Right ventricle myocardium superior (tissue), 1 donor: ENCODE data around the gene RAB11FIP4. TPM values are rescaled to one million over a fixed set of nuclear protein-coding genes. Genes with fewer than 3 reads are reported as not detected.

Experiments used
- ATAC-seq: fragments of 200-7000 bp; cut with Tn5 transposase; one replicate; pipeline ENCODE4 v1.9.1; 2020; ENCODE audit warnings: mild to moderate bottlenecking; ENCODE audit not compliant: poor library complexity
- DNase-seq: peaks from one replicate; pipeline ENCODE4 v3.0.0-alpha.2; 2020
- intact Hi-C: fragments of 100-400 bp; cut with DNase I; formaldehyde crosslinking; loops from one replicate; pipeline ENCODE4 v1.11.2; 2022
- total RNA-seq: library from RNA; stranded (reverse); fragmentation: NEBNext Ultra II Directional; extraction: Animal tissue kit (Norgen Biotek cat#: 25700); gene quantifications from one replicate; pipeline ENCODE4 v1.2.1, GENCODE V29; 2021
- donor health status: DM: no; HTN: yes; CAD: no; lungs with severe emphysema.

Gene RAB11FIP4
- total RNA-seq, 1 donor from 2014 or later = 12.0 TPM

GRCh38 chr17:31400481-31400950 lies 9.0 kb downstream of the RAB11FIP4 start:
- DNase-seq (no peak), ATAC-seq (no peak)
- intact Hi-C loops = no loop called here

GRCh38 chr17:31401456-31402254 lies 10.2 kb downstream of the RAB11FIP4 start:
- no peak for ATAC-seq
- intact Hi-C loops = no loop called here
- DNase-seq = no peak

GRCh38 chr17:31404028-31404949 lies 12.8 kb downstream of the RAB11FIP4 start:
- DNase-seq (no peak), ATAC-seq (no peak)
- intact Hi-C loops = no loop called here

- intact Hi-C loops = no loop called here
- no peak for DNase-seq
- no peak for ATAC-seq
These were observed 14.5 kb downstream of the RAB11FIP4 start for GRCh38 chr17:31405890-31406371.

GRCh38 chr17:31408586-31408985 lies 17.1 kb downstream of the RAB11FIP4 start:
- ATAC-seq = no peak

GRCh38 chr17:31411707-31412285 lies 20.3 kb downstream of the RAB11FIP4 start:
- no peak for DNase-seq
- no peak for ATAC-seq
- intact Hi-C loops = no loop called here

More at GRCh38 chr17:31408586-31408985, 17.1 kb downstream of the RAB11FIP4 start:
- DNase-seq = no peak
- intact Hi-C loops = no loop called here

GRCh38 chr17:31412511-31412910 lies 21.0 kb downstream of the RAB11FIP4 start:
- intact Hi-C loops = no loop called here
- DNase-seq (no peak), ATAC-seq (no peak)

- intact Hi-C loops = no loop called here
- ATAC-seq (no peak), DNase-seq (no peak)
These were observed 21.8 kb downstream of the RAB11FIP4 start for GRCh38 chr17:31413081-31413799.

- no peak for DNase-seq
- ATAC-seq = peak; percentile 45
- intact Hi-C loops = no loop called here
These were observed 22.5 kb downstream of the RAB11FIP4 start for GRCh38 chr17:31413874-31414549.

GRCh38 chr17:31414550-31414918 lies 23.1 kb downstream of the RAB11FIP4 start:
- intact Hi-C loops = no loop called here
- DNase-seq (no peak), ATAC-seq (no peak)

GRCh38 chr17:31415004-31415454 lies 23.6 kb downstream of the RAB11FIP4 start:
- DNase-seq (no peak), ATAC-seq (no peak)
- intact Hi-C loops = no loop called here

- intact Hi-C loops = no loop called here
- no peak for ATAC-seq
- no peak for DNase-seq
These were observed 24.4 kb downstream of the RAB11FIP4 start for GRCh38 chr17:31415640-31416502.

GRCh38 chr17:31416503-31416923 lies 25.0 kb downstream of the RAB11FIP4 start:
- DNase-seq (peak; percentile 76), ATAC-seq (peak; percentile 82)
- intact Hi-C loops = no loop called here

- DNase-seq (no peak), ATAC-seq (no peak)
- intact Hi-C loops = no loop called here
These were observed 25.7 kb downstream of the RAB11FIP4 start for GRCh38 chr17:31417051-31417792.

GRCh38 chr17:31418773-31419350 lies 27.4 kb downstream of the RAB11FIP4 start:
- intact Hi-C loops = no loop called here
- ATAC-seq = no peak
- no peak for DNase-seq

GRCh38 chr17:31422443-31422842 lies 31.0 kb downstream of the RAB11FIP4 start:
- intact Hi-C loops = no loop called here
- DNase-seq (no peak), ATAC-seq (no peak)
